Mesenchymal stem cell (in vitro differentiated cells and primary cell): Measurements from ENCODE around the gene KCNG4.

ENCODE experiments used
- DNase-seq: peaks from one replicate; pipeline ENCODE4 v3.0.0-alpha.2; 2013
- H2AFZ ChIP-seq: one replicate; pipeline ENCODE4 v1.6.1; 2013; ENCODE audit warnings: low read depth, mild to moderate bottlenecking, control low read depth, inconsistent platforms, low read length, moderate library complexity
- H2AK5ac ChIP-seq: 2 replicates; pipeline ENCODE4 v1.6.1; 2013; ENCODE audit warnings: low read length, moderate library complexity, mild to moderate bottlenecking, inconsistent platforms; ENCODE audit not compliant: severe bottlenecking
- H2BK120ac ChIP-seq: one replicate; pipeline ENCODE4 v1.6.1; 2013; ENCODE audit warnings: low read depth, mild to moderate bottlenecking, inconsistent platforms, low read length, moderate library complexity
- H2BK12ac ChIP-seq, 2 experiments: one replicate each; pipeline ENCODE4 v1.6.1; 2013; ENCODE audit warnings: inconsistent platforms in 2 of 2, low read length in 2 of 2, mild to moderate bottlenecking in 2 of 2, moderate library complexity in 2 of 2, control low read depth in 1 of 2
- H2BK15ac ChIP-seq: one replicate; pipeline ENCODE4 v1.6.1; 2013; ENCODE audit warnings: mild to moderate bottlenecking, low read depth, inconsistent platforms; ENCODE audit not compliant: poor library complexity, severe bottlenecking
- H2BK5ac ChIP-seq: 2 replicates; pipeline ENCODE4 v1.6.1; 2013; ENCODE audit warnings: low read depth, mild to moderate bottlenecking, low read length, control low read depth, inconsistent platforms; ENCODE audit not compliant: poor library complexity, severe bottlenecking
- H3K14ac ChIP-seq, 2 experiments: one replicate each; pipeline ENCODE4 v1.6.1; 2013; ENCODE audit warnings: inconsistent platforms in 2 of 2, low read length in 2 of 2, control low read depth in 1 of 2, mild to moderate bottlenecking in 1 of 2, moderate library complexity in 1 of 2
- H3K18ac ChIP-seq, 2 experiments: one replicate each; pipeline ENCODE4 v1.6.1; 2013; ENCODE audit warnings: inconsistent platforms in 2 of 2, low read length in 2 of 2, control low read depth in 1 of 2, low read depth in 1 of 2, mild to moderate bottlenecking in 1 of 2
- H3K23ac ChIP-seq, 2 experiments: one replicate each; pipeline ENCODE4 v1.6.1; 2013; ENCODE audit warnings: inconsistent platforms in 2 of 2, low read length in 2 of 2, mild to moderate bottlenecking in 2 of 2, moderate library complexity in 2 of 2, control low read depth in 1 of 2
- H3K27ac ChIP-seq: 2 replicates; pipeline ENCODE4 v1.5.1; 2013; ENCODE audit warnings: mild to moderate bottlenecking, moderate library complexity, low read length, control low read depth, inconsistent platforms; ENCODE audit not compliant: poor library complexity, severe bottlenecking
- H3K27me3 ChIP-seq, 2 experiments: 2 replicates each; pipeline versions ENCODE4 v1.6.1 to v1.7.0; 2013; ENCODE audit warnings: low read length in 2 of 2, mild to moderate bottlenecking in 2 of 2, moderate library complexity in 2 of 2, control low read depth in 1 of 2, inconsistent platforms in 1 of 2; ENCODE audit not compliant: control insufficient read depth in 1 of 2, insufficient read depth in 1 of 2
- H3K36me3 ChIP-seq, 2 experiments: 2 replicates each; pipeline versions ENCODE4 v1.6.1 to v1.7.0; 2013; ENCODE audit warnings: low read length in 2 of 2, control low read depth in 1 of 2, inconsistent platforms in 1 of 2, low read depth in 1 of 2, mild to moderate bottlenecking in 1 of 2; ENCODE audit not compliant: insufficient read depth in 2 of 2, control insufficient read depth in 1 of 2
- H3K4ac ChIP-seq, 2 experiments: one replicate each; pipeline ENCODE4 v1.6.1; 2013; ENCODE audit warnings: inconsistent platforms in 2 of 2, low read length in 2 of 2, mild to moderate bottlenecking in 2 of 2, moderate library complexity in 2 of 2, control low read depth in 1 of 2, low read depth in 1 of 2
- H3K4me1 ChIP-seq: 2 replicates; pipeline ENCODE4 v1.6.1; 2013; ENCODE audit warnings: low read depth, low read length, control low read depth; ENCODE audit not compliant: control insufficient read depth, insufficient read depth
- H3K4me2 ChIP-seq: 2 replicates; pipeline ENCODE4 v1.6.1; 2013; ENCODE audit warnings: low read length, mild to moderate bottlenecking, inconsistent platforms; ENCODE audit not compliant: poor library complexity, severe bottlenecking
- H3K4me3 ChIP-seq, 2 experiments: 2 replicates each; pipeline versions ENCODE4 v1.5.1 to v1.7.0; 2013; ENCODE audit warnings: low read length in 2 of 2, mild to moderate bottlenecking in 2 of 2, control low read depth in 1 of 2, low read depth in 1 of 2; ENCODE audit not compliant: insufficient read depth in 1 of 2
- H3K79me1 ChIP-seq: replicated peaks from 2 replicates; pipeline ENCODE4 v1.6.1; 2013; ENCODE audit warnings: mild to moderate bottlenecking, control low read depth, low read length, inconsistent platforms; ENCODE audit not compliant: poor library complexity, severe bottlenecking
- H3K9ac ChIP-seq: 2 replicates; pipeline ENCODE4 v1.7.0; 2013; ENCODE audit warnings: mild to moderate bottlenecking, low read length, moderate library complexity
- H3K9me3 ChIP-seq: 2 replicates; pipeline ENCODE4 v1.7.0; 2013; ENCODE audit warnings: mild to moderate bottlenecking, low read length; ENCODE audit not compliant: control insufficient read depth
- H4K8ac ChIP-seq: one replicate; pipeline ENCODE4 v1.6.1; 2013; ENCODE audit warnings: inconsistent platforms, mild to moderate bottlenecking, low read length, moderate library complexity
- H4K91ac ChIP-seq: one replicate; pipeline ENCODE4 v1.6.1; 2013; ENCODE audit warnings: mild to moderate bottlenecking, low read length, inconsistent platforms
- WGBS: methylation state at CpG from one replicate; pipeline ENCODE4 v1.1.7; 2013; ENCODE audit warnings: mixed read lengths; 5-methylcytosine and 5-hydroxymethylcytosine counted together

The KCNG4 gene

GRCh38 chr16:84178892-84179611 lies 60.8 kb downstream of the KCNG4 start:
- no peak overlapping the region for H3K4me3 ChIP-seq
- H3K4me2 ChIP-seq, result no peak overlapping the region
- H3K23ac ChIP-seq, result no peak overlapping the region
- H3K9me3 ChIP-seq, result no peaks in the 10 kb centered on the region
- no peak overlapping the region for H2BK15ac ChIP-seq
- H3K27me3 ChIP-seq, result peaks cover 0 to 3% of the 10 kb centered on the region in 2 experiments
- H4K91ac ChIP-seq, result no peak overlapping the region
- H2AFZ ChIP-seq, result no peak overlapping the region
- DNase-seq, result no peak
- no peak overlapping the region for H4K8ac ChIP-seq
- peaks cover 21% of the 10 kb centered on the region for H3K4me1 ChIP-seq
- no peak overlapping the region for H3K14ac ChIP-seq
- no peak overlapping the region for H2BK120ac ChIP-seq
- peaks cover 51 to 61% of the 10 kb centered on the region in 2 experiments for H3K36me3 ChIP-seq
- H3K4ac ChIP-seq, result no peak overlapping the region
- no peak overlapping the region for H2BK12ac ChIP-seq
- H2BK5ac ChIP-seq, result no peak overlapping the region
- 97% methylated on average over 28 of the region's 28 CpGs for WGBS
- no peak overlapping the region for H3K9ac ChIP-seq
- H3K79me1 ChIP-seq, result peaks cover 33% of the 10 kb centered on the region
- H3K27ac ChIP-seq, result no peak overlapping the region
- no peak overlapping the region for H2AK5ac ChIP-seq
- no peak overlapping the region for H3K18ac ChIP-seq

- Histone ChIP-seq H3K27me3 (peaks cover 0 to 6% of the 10 kb centered on the region in 2 experiments), H2BK15ac (no peak overlapping the region), H3K36me3 (peaks cover 47 to 53% of the 10 kb centered on the region in 2 experiments), H2AFZ (no peak overlapping the region), H3K4me2 (no peak overlapping the region), H4K8ac (peak overlapping the region; percentile 53), H2BK120ac (no peak overlapping the region), H3K23ac (no peak overlapping the region), H3K18ac (peak overlapping the region in 1 of 2 experiments; percentile 18), H4K91ac (peak overlapping the region; percentile 34), H3K14ac (no peak overlapping the region), H3K4me1 (peaks cover 21% of the 10 kb centered on the region), H2AK5ac (no peak overlapping the region), H2BK5ac (no peak overlapping the region), H3K27ac (no peak overlapping the region), H3K9ac (no peak overlapping the region), H3K4me3 (no peak overlapping the region), H3K9me3 (no peaks in the 10 kb centered on the region), H3K79me1 (peaks cover 25% of the 10 kb centered on the region), H3K4ac (no peak overlapping the region), H2BK12ac (peak overlapping the region in 1 of 2 experiments; percentile 45)
- DNase-seq, result no peak
- WGBS, result 97% methylated on average over 15 of the region's 15 CpGs
Observed at GRCh38 chr16:84178146-84178765, 61.6 kb downstream of the KCNG4 start.

GRCh38 chr16:84177741-84178073 lies 62.1 kb downstream of the KCNG4 start:
- Histone ChIP-seq H3K4ac (no peak overlapping the region), H2AFZ (no peak overlapping the region), H3K4me1 (peaks cover 21% of the 10 kb centered on the region), H2BK5ac (no peak overlapping the region), H3K36me3 (peaks cover 42 to 48% of the 10 kb centered on the region in 2 experiments), H2BK12ac (peak overlapping the region in 1 of 2 experiments; percentile 59), H3K9ac (peak overlapping the region; percentile 49), H3K27ac (peak overlapping the region; percentile 6), H4K91ac (peak overlapping the region; percentile 55), H4K8ac (peak overlapping the region; percentile 42), H3K4me3 (no peak overlapping the region), H3K9me3 (no peaks in the 10 kb centered on the region), H2BK120ac (no peak overlapping the region), H3K4me2 (no peak overlapping the region), H3K18ac (peak overlapping the region in 1 of 2 experiments; percentile 25), H3K14ac (no peak overlapping the region), H3K23ac (no peak overlapping the region), H3K27me3 (peaks cover 0 to 9% of the 10 kb centered on the region in 2 experiments), H3K79me1 (peaks cover 19% of the 10 kb centered on the region), H2BK15ac (no peak overlapping the region), H2AK5ac (no peak overlapping the region)
- peak; percentile 51 for DNase-seq
- WGBS, result 64% methylated on average over 8 of the region's 9 CpGs
